ENCODE measurements around the gene RBP2.

The RBP2 gene

GRCh38 chr3:139440639-139441556 lies 35.4 kb downstream of the RBP2 start:
- no peak for DNase-seq (ENCODE audit: low read depth)
- H3K4me3 ChIP-seq (ENCODE audit: low read depth, low read length), result no peak overlapping the region
- no peak for TF ChIP-seq CTCF (IDR thresholded peaks at IDR 0.05; ENCODE audit: insufficient read depth, low read depth, low read length, missing control alignments)

- TF ChIP-seq CTCF (IDR thresholded peaks at IDR 0.05; ENCODE audit: insufficient read depth, low read depth, low read length, missing control alignments), result no peak
- no peak for DNase-seq (ENCODE audit: low read depth)
- no peak overlapping the region for H3K4me3 ChIP-seq (ENCODE audit: low read depth, low read length)
These were observed 37.0 kb downstream of the RBP2 start for GRCh38 chr3:139439278-139439677.

- TF ChIP-seq CTCF (IDR thresholded peaks at IDR 0.05; ENCODE audit: insufficient read depth, low read depth, low read length, missing control alignments), result no peak
- H3K4me3 ChIP-seq (ENCODE audit: low read depth, low read length), result no peak overlapping the region
- no peak for DNase-seq (ENCODE audit: low read depth)
These were observed 41.5 kb downstream of the RBP2 start for GRCh38 chr3:139434764-139435307.

GRCh38 chr3:139434228-139434627 lies 42.1 kb downstream of the RBP2 start:
- TF ChIP-seq CTCF (IDR thresholded peaks at IDR 0.05; ENCODE audit: insufficient read depth, low read depth, low read length, missing control alignments), result no peak
- no peak for DNase-seq (ENCODE audit: low read depth)
- H3K4me3 ChIP-seq (ENCODE audit: low read depth, low read length), result no peak overlapping the region

GRCh38 chr3:139433089-139433488 lies 43.2 kb downstream of the RBP2 start:
- no peak for TF ChIP-seq CTCF (IDR thresholded peaks at IDR 0.05; ENCODE audit: insufficient read depth, low read depth, low read length, missing control alignments)
- no peak for DNase-seq (ENCODE audit: low read depth)
- no peak overlapping the region for H3K4me3 ChIP-seq (ENCODE audit: low read depth, low read length)

- no peak for TF ChIP-seq CTCF (IDR thresholded peaks at IDR 0.05; ENCODE audit: insufficient read depth, low read depth, low read length, missing control alignments)
- DNase-seq (ENCODE audit: low read depth), result no peak
- H3K4me3 ChIP-seq (ENCODE audit: low read depth, low read length), result no peak overlapping the region
These were observed 45.8 kb downstream of the RBP2 start for GRCh38 chr3:139430493-139430892.
